CMK (cell line): Measurements from ENCODE around the gene TEKT3.

Source experiments
- DNase-seq: peaks from one replicate; pipeline ENCODE4 v3.0.0-alpha.2; 2010; ENCODE audit warnings: low read depth

Gene TEKT3

GRCh38 chr17:15349119-15349518 lies 7.7 kb upstream of the TEKT3 start:
- DNase-seq, result no peak

- no peak for DNase-seq
These were observed 6.6 kb upstream of the TEKT3 start for GRCh38 chr17:15348021-15348420.

- no peak for DNase-seq
These were observed 4.7 kb upstream of the TEKT3 start for GRCh38 chr17:15346066-15346595.

- DNase-seq, result no peak
These were observed 2.4 kb upstream of the TEKT3 start for GRCh38 chr17:15343749-15344148.

GRCh38 chr17:15342460-15342859 lies 1.1 kb upstream of the TEKT3 start:
- no peak for DNase-seq

- DNase-seq, result no peak
These were observed 569 bp upstream of the TEKT3 start for GRCh38 chr17:15341966-15342365.

GRCh38 chr17:15340966-15341365 lies 431 bp downstream of the TEKT3 start:
- DNase-seq, result no peak

- no peak for DNase-seq
These were observed 6.0 kb downstream of the TEKT3 start for GRCh38 chr17:15335446-15335845.

GRCh38 chr17:15334266-15334665 lies 7.1 kb downstream of the TEKT3 start:
- no peak for DNase-seq

- DNase-seq, result no peak
These were observed 9.1 kb downstream of the TEKT3 start for GRCh38 chr17:15332338-15332737.

- no peak for DNase-seq
These were observed 18.3 kb downstream of the TEKT3 start for GRCh38 chr17:15323131-15323530.

GRCh38 chr17:15321556-15322251 lies 19.7 kb downstream of the TEKT3 start:
- DNase-seq, result no peak

- no peak for DNase-seq
These were observed 21.9 kb downstream of the TEKT3 start for GRCh38 chr17:15319452-15320010.

GRCh38 chr17:15311996-15312395 lies 29.4 kb downstream of the TEKT3 start:
- no peak for DNase-seq

GRCh38 chr17:15309793-15310192 lies 31.6 kb downstream of the TEKT3 start:
- DNase-seq, result no peak

GRCh38 chr17:15309236-15309635 lies 32.2 kb downstream of the TEKT3 start:
- DNase-seq, result no peak

- DNase-seq, result no peak
These were observed 32.6 kb downstream of the TEKT3 start for GRCh38 chr17:15308758-15309157.

GRCh38 chr17:15307710-15308111 lies 33.7 kb downstream of the TEKT3 start:
- no peak for DNase-seq

- no peak for DNase-seq
These were observed 37.5 kb downstream of the TEKT3 start for GRCh38 chr17:15303851-15304250.

- DNase-seq, result no peak
These were observed 38.1 kb downstream of the TEKT3 start for GRCh38 chr17:15303268-15303667.

GRCh38 chr17:15301845-15302244 lies 39.6 kb downstream of the TEKT3 start:
- DNase-seq, result no peak

- DNase-seq, result no peak
These were observed 43.2 kb downstream of the TEKT3 start for GRCh38 chr17:15298176-15298575.

GRCh38 chr17:15293558-15293957 lies 47.8 kb downstream of the TEKT3 start:
- DNase-seq, result no peak
